HepG2 (cell line): ENCODE data around the gene MAEA. TPM values are rescaled to one million over a fixed set of nuclear protein-coding genes. Genes with fewer than 3 reads are reported as not detected.
A peak's percentile ranks its signal among the peaks of the same experiment; 100 is the strongest.

Experiments used
- CCAR2 ChIP-seq: fragments of 200-400 bp; formaldehyde crosslinking; optimal IDR thresholded peaks from 2 replicates; pipeline ENCODE3; 2018; ENCODE audit warnings: low read depth, mild to moderate bottlenecking, low read length, moderate library complexity
- CENPT ChIP-seq: sonication (generic); formaldehyde crosslinking; IDR thresholded peaks from 2 replicates; pipeline ENCODE4 v1.8.0; 2022; ENCODE audit warnings: low read depth, mild to moderate bottlenecking, moderate library complexity, missing genetic modification reagents
- CHD2 ChIP-seq: IDR thresholded peaks from 2 replicates; pipeline ENCODE4 v1.6.1; 2011; ENCODE audit warnings: low read depth, low read length, improper control_type of control experiment
- HMGXB4 ChIP-seq, 2 experiments: sonication (generic) in 1 of 2; formaldehyde crosslinking in 1 of 2; IDR thresholded peaks; 2 replicates each; pipeline versions ENCODE4 v1.4.0 to v1.6.1; 2018 to 2020; ENCODE audit warnings: missing genetic modification reagents in 2 of 2, borderline replicate concordance in 1 of 2, low read depth in 1 of 2, mild to moderate bottlenecking in 1 of 2, missing biosample characterization in 1 of 2
- HNRNPK ChIP-seq: fragments of 200-400 bp; formaldehyde crosslinking; IDR thresholded peaks from 2 replicates; pipeline ENCODE4 v1.6.1; 2018; ENCODE audit warnings: low read length, low read depth, moderate library complexity, mild to moderate bottlenecking; ENCODE audit not compliant: poor library complexity, severe bottlenecking
- KDM5A ChIP-seq: fragments of 200-600 bp; sonication (generic); IDR thresholded peaks from 2 replicates; pipeline ENCODE4 v1.7.0; 2018; ENCODE audit warnings: antibody characterized with exemption, mild to moderate bottlenecking, low read length, borderline replicate concordance
- KDM5B ChIP-seq: sonication (generic); formaldehyde crosslinking; IDR thresholded peaks from 2 replicates; pipeline ENCODE4 v1.4.0; 2020; ENCODE audit warnings: missing genetic modification reagents, mild to moderate bottlenecking, borderline replicate concordance
- MED13 ChIP-seq: sonication (generic); formaldehyde crosslinking; IDR thresholded peaks from 2 replicates; pipeline ENCODE4 v1.5.0; 2020; ENCODE audit warnings: missing genetic modification reagents
- POGK ChIP-seq: sonication (generic); formaldehyde crosslinking; conservative IDR thresholded peaks from 2 replicates; pipeline ENCODE4 v1.8.0; 2022; ENCODE audit warnings: mild to moderate bottlenecking, moderate library complexity, missing genetic modification reagents
- RBM39 ChIP-seq: fragments of 200-400 bp; formaldehyde crosslinking; IDR thresholded peaks from one replicate; pipeline ENCODE4 v1.6.1; 2018; ENCODE audit warnings: antibody characterized with exemption, mild to moderate bottlenecking, low read depth, low read length; ENCODE audit not compliant: poor library complexity, severe bottlenecking
- SIX4 ChIP-seq: sonication (generic); formaldehyde crosslinking; IDR thresholded peaks from 2 replicates; pipeline ENCODE4 v1.4.0; 2020; ENCODE audit warnings: missing genetic modification reagents
- SP4 ChIP-seq: sonication (generic); formaldehyde crosslinking; IDR thresholded peaks from 2 replicates; pipeline ENCODE4 v1.8.1; 2023; ENCODE audit warnings: mild to moderate bottlenecking, missing genetic modification reagents
- TERF1 ChIP-seq: sonication (generic); formaldehyde crosslinking; IDR thresholded peaks from 2 replicates; pipeline ENCODE4 v1.8.0; 2022; ENCODE audit warnings: mild to moderate bottlenecking, missing genetic modification reagents, moderate library complexity
- YEATS4 ChIP-seq: sonication (generic); formaldehyde crosslinking; IDR thresholded peaks from 2 replicates; pipeline ENCODE4 v1.4.0; 2020; ENCODE audit warnings: missing genetic modification reagents, borderline replicate concordance
- ZMYM4 ChIP-seq: sonication (generic); formaldehyde crosslinking; IDR thresholded peaks from 2 replicates; pipeline ENCODE4 v1.8.1; 2023; ENCODE audit warnings: mild to moderate bottlenecking, missing genetic modification reagents
- ZNF563 ChIP-seq: sonication (generic); formaldehyde crosslinking; IDR thresholded peaks from 2 replicates; pipeline ENCODE4 v1.8.0; 2022; ENCODE audit warnings: mild to moderate bottlenecking, moderate library complexity, missing genetic modification reagents
- ZNF597 ChIP-seq: sonication (generic); formaldehyde crosslinking; IDR thresholded peaks from 2 replicates; pipeline ENCODE4 v1.5.0; 2020; ENCODE audit warnings: missing genetic modification reagents
- ZXDC ChIP-seq: sonication (generic); formaldehyde crosslinking; IDR thresholded peaks from 2 replicates; pipeline ENCODE4 v1.5.0; 2020; ENCODE audit warnings: mild to moderate bottlenecking, missing genetic modification reagents
- polyA plus RNA-seq, 8 experiments: library from polyadenylated mRNA; depleted of rRNA in 3 of 8; stranded (reverse) in 7 of 8; unstranded in 1 of 8; fragments of >200 nt; fragmentation: Illumina TruSeq in 4 of 8; extraction: Trizol in 4 of 8; gene quantifications; 2 replicates each; pipeline versions ENCODE4 v1.2.1 to v1.2.3, GENCODE V29; 2011 to 2016; ENCODE audit warnings: low read depth in 4 of 8, missing spikeins in 1 of 8, mixed read lengths in 1 of 8; ENCODE audit not compliant: insufficient read depth in 1 of 8
- total RNA-seq, 5 experiments: library from RNA; depleted of rRNA; stranded (reverse); fragments of >200 nt; fragmentation: Illumina TruSeq; extraction: Trizol; gene quantifications; 2 replicates each; pipeline ENCODE4 v1.2.3, GENCODE V29; 2016; ENCODE audit warnings: low read depth in 1 of 5

MAEA gene
- total and polyA plus RNA-seq, 2 of the 13 experiments (the other 11 are each of a cell fraction or from before 2014, with no cell fraction given) = 52.0 to 57.1 TPM

- TF ChIP-seq CCAR2 = no peak
- TF ChIP-seq ZNF597 (CRISPR knock-in tag) = no peak
- TF ChIP-seq KDM5B (CRISPR knock-in tag) = no peak
- TF ChIP-seq CHD2 = peak; percentile 50; the same call in 1 of the 2 replicates
- peak; percentile 64; the same call in 1 of the 2 replicates for TF ChIP-seq YEATS4
- peak; percentile 51; the same call in 1 of the 2 replicates for TF ChIP-seq SP4 (CRISPR knock-in tag)
- TF ChIP-seq KDM5A = peak; percentile 72; the same call in 1 of the 2 replicates
- TF ChIP-seq SIX4 (CRISPR knock-in tag) = no peak
- no peak for TF ChIP-seq TERF1 (CRISPR knock-in tag)
- peak in 1 of 2 experiments; percentile 32; a peak in 3 of 4 replicates for TF ChIP-seq HMGXB4 (CRISPR knock-in tag; IDR thresholded peaks at IDR 0.05; ENCODE audit: borderline replicate concordance in 1 of 2, low read depth in 1 of 2)
- peak; percentile 5; the same call in 1 of the 2 replicates for TF ChIP-seq ZNF563 (CRISPR knock-in tag)
- TF ChIP-seq RBM39 = no peak
- peak; percentile 0 for TF ChIP-seq HNRNPK
- peak; percentile 41; the same call in 1 of the 2 replicates for TF ChIP-seq ZMYM4 (CRISPR knock-in tag)
- TF ChIP-seq CENPT (CRISPR knock-in tag) = no peak
- peak; percentile 56; the same call in 1 of the 2 replicates for TF ChIP-seq POGK (CRISPR knock-in tag)
- no peak for TF ChIP-seq ZXDC (CRISPR knock-in tag)
- no peak for TF ChIP-seq MED13
These were observed 41.2 kb upstream of the MAEA start, which contains the start of gene CTBP1 (continued) for GRCh38 chr4:1248245-1249147.
